Diencephalon (tissue), 1 donor: ENCODE measurements around the gene FRG1. TPM values are rescaled to one million over a fixed set of nuclear protein-coding genes. Genes with fewer than 3 reads are reported as not detected.

Experiments
- small RNA-seq: library from RNA; depleted of rRNA; stranded (forward); fragments of <200 nt; gene quantifications from one replicate; pipeline ENCODE3, GENCODE V24; 2014
- total RNA-seq: library from RNA; depleted of rRNA; stranded (reverse); fragments of >200 nt; gene quantifications from one replicate; pipeline ENCODE4 v1.2.3, GENCODE V29; 2014

The FRG1 gene
- total RNA-seq = 36.9 TPM

GRCh38 chr4:189940178-189941004 lies at the start of gene FRG1:
Gene FRG1 (plus strand): TSS chr4:189940872. CDS start chr4:189941010, 138 bp downstream.

Small RNA genes within 50 kb of the gene (small RNA-seq; reads per million reads assigned to genes)
- not detected for gene MLLT10P2

Other genes starting within 250 kb of the FRG1 start
- not detected for gene FRG2, start 86.4 kb downstream of the FRG1 start, total RNA-seq
- not detected for gene DBET, start 123.6 kb downstream of the FRG1 start, total RNA-seq
- gene DUX4, start 232.9 kb downstream of the FRG1 start, total RNA-seq = not detected